ENCODE data around the gene RXYLT1.

Gene RXYLT1

DNA sequence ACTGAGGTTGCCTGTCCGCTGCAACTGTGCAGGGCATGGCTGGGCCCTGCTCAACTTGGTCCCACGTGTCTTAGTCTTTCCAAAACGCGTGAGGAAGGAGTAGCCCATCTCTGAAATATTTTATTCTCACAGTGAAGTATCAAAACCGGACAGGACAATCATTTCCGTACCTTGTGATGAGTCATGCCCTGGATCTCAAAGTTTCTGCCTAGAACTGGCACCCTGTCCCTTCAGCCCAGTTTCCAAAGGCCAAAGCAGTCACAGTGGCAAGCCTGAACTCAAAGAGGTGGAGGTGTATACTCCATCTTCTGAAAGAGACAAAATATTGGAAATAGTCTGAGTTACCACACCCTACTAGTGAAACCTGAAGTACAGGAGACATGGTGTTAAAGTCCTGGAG, 36.3 kb downstream of the RXYLT1 start:
- Histone ChIP-seq H3K4me3 (ENCODE audit: low read length) (no peak overlapping the region), H3K27ac (ENCODE audit: low read length) (no peak overlapping the region), H3K27me3 (ENCODE audit: control insufficient read depth, insufficient read depth, low read length) (no peaks in the 10 kb centered on the region), H3K36me3 (ENCODE audit: control insufficient read depth, insufficient read depth, low read length) (no peaks in the 10 kb centered on the region), H3K4me1 (ENCODE audit: control insufficient read depth, insufficient read depth, low read length) (no peaks in the 10 kb centered on the region), H3K9me3 (ENCODE audit: control insufficient read depth, insufficient read depth, low read length) (no peaks in the 10 kb centered on the region)
- DNase-seq (ENCODE audit: low read depth, low spot score): no peak
- WGBS (ENCODE audit: insufficient coverage, insufficient read length): no CpG with 5 or more reads among the region's 6 CpGs

DNA sequence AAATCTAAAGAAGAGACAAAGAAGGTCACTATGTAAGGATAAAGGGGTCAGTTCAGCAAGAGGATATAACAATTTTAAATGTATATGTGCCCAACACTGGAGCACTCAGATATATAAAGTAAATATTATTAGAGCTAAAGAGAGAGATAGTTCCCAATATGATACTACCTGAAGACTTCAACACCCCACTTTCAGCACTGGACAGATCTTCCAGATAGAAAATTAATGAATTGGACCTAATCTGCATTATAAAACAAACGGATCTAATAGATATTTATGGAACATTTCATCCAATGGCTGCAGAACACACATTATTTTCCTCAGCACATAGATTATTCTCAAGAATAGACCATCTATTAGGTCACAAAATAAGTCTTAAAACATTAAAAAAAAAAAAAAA, 40.7 kb downstream of the RXYLT1 start:
- DNase-seq (ENCODE audit: low read depth, low spot score): no peak
- no CpG with 5 or more reads among the region's 1 CpG for WGBS (ENCODE audit: insufficient coverage, insufficient read length)
- H3K9me3 ChIP-seq (ENCODE audit: control insufficient read depth, insufficient read depth, low read length): no peaks in the 10 kb centered on the region

GRCh38 chr12:63821781-63822251, 42.1 kb downstream of the RXYLT1 start:
- Histone ChIP-seq H3K4me1 (ENCODE audit: control insufficient read depth, insufficient read depth, low read length) (no peaks in the 10 kb centered on the region), H3K27ac (ENCODE audit: low read length) (no peak overlapping the region), H3K9me3 (ENCODE audit: control insufficient read depth, insufficient read depth, low read length) (no peaks in the 10 kb centered on the region), H3K4me3 (ENCODE audit: low read length) (no peak overlapping the region), H3K27me3 (ENCODE audit: control insufficient read depth, insufficient read depth, low read length) (no peaks in the 10 kb centered on the region), H3K36me3 (ENCODE audit: control insufficient read depth, insufficient read depth, low read length) (no peaks in the 10 kb centered on the region)
- DNase-seq (ENCODE audit: low read depth, low spot score): no peak
- no CpG with 5 or more reads among the region's 38 CpGs for WGBS (ENCODE audit: insufficient coverage, insufficient read length)

More for the DNA sequence above, 40.7 kb downstream of the RXYLT1 start:
- no peak overlapping the region for H3K4me3 ChIP-seq (ENCODE audit: low read length)
- no peaks in the 10 kb centered on the region for H3K27me3 ChIP-seq (ENCODE audit: control insufficient read depth, insufficient read depth, low read length)
- no peak overlapping the region for H3K27ac ChIP-seq (ENCODE audit: low read length)
- no peaks in the 10 kb centered on the region for H3K4me1 ChIP-seq (ENCODE audit: control insufficient read depth, insufficient read depth, low read length)
- no peaks in the 10 kb centered on the region for H3K36me3 ChIP-seq (ENCODE audit: control insufficient read depth, insufficient read depth, low read length)

GRCh38 chr12:63822352-63822751, 42.6 kb downstream of the RXYLT1 start:
- no peaks in the 10 kb centered on the region for H3K4me1 ChIP-seq (ENCODE audit: control insufficient read depth, insufficient read depth, low read length)
- no peaks in the 10 kb centered on the region for H3K36me3 ChIP-seq (ENCODE audit: control insufficient read depth, insufficient read depth, low read length)
- DNase-seq (ENCODE audit: low read depth, low spot score): no peak
- H3K9me3 ChIP-seq (ENCODE audit: control insufficient read depth, insufficient read depth, low read length): no peaks in the 10 kb centered on the region
- no CpG with 5 or more reads among the region's 6 CpGs for WGBS (ENCODE audit: insufficient coverage, insufficient read length)
- no peaks in the 10 kb centered on the region for H3K27me3 ChIP-seq (ENCODE audit: control insufficient read depth, insufficient read depth, low read length)
- no peak overlapping the region for H3K27ac ChIP-seq (ENCODE audit: low read length)
- no peak overlapping the region for H3K4me3 ChIP-seq (ENCODE audit: low read length)

DNA sequence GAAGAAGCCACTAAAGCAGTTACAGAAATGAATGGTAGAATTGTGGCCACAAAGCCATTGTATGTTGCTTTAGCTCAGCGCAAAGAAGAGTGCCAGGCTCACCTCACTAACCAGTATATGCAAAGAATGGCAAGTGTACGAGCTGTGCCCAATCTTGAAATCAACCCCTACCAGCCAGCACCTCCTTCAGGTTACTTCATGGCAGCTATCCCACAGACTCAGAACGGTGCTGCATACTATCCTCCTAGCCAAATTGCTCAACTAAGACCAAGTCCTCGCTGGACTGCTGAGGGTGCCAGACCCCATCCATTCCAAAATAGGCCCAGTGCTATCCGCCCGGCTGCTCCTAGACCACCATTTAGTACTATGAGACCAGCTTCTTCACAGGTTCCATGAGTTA, 43.3 kb downstream of the RXYLT1 start:
- no CpG with 5 or more reads among the region's 6 CpGs for WGBS (ENCODE audit: insufficient coverage, insufficient read length)
- no peak overlapping the region for H3K27ac ChIP-seq (ENCODE audit: low read length)
- no peaks in the 10 kb centered on the region for H3K9me3 ChIP-seq (ENCODE audit: control insufficient read depth, insufficient read depth, low read length)
- no peaks in the 10 kb centered on the region for H3K36me3 ChIP-seq (ENCODE audit: control insufficient read depth, insufficient read depth, low read length)
- H3K27me3 ChIP-seq (ENCODE audit: control insufficient read depth, insufficient read depth, low read length): no peaks in the 10 kb centered on the region
- no peaks in the 10 kb centered on the region for H3K4me1 ChIP-seq (ENCODE audit: control insufficient read depth, insufficient read depth, low read length)
- H3K4me3 ChIP-seq (ENCODE audit: low read length): no peak overlapping the region
- DNase-seq (ENCODE audit: low read depth, low spot score): no peak

- Histone ChIP-seq H3K27ac (ENCODE audit: low read length) (no peak overlapping the region), H3K9me3 (ENCODE audit: control insufficient read depth, insufficient read depth, low read length) (no peaks in the 10 kb centered on the region), H3K36me3 (ENCODE audit: control insufficient read depth, insufficient read depth, low read length) (no peaks in the 10 kb centered on the region), H3K27me3 (ENCODE audit: control insufficient read depth, insufficient read depth, low read length) (no peaks in the 10 kb centered on the region), H3K4me3 (ENCODE audit: low read length) (no peak overlapping the region), H3K4me1 (ENCODE audit: control insufficient read depth, insufficient read depth, low read length) (no peaks in the 10 kb centered on the region)
- DNase-seq (ENCODE audit: low read depth, low spot score): no peak
- WGBS (ENCODE audit: insufficient coverage, insufficient read length): no CpG with 5 or more reads among the region's 4 CpGs
Measured at GRCh38 chr12:63826006-63826585, 46.4 kb downstream of the RXYLT1 start.

- DNase-seq (ENCODE audit: low read depth, low spot score): no peak
- H3K4me1 ChIP-seq (ENCODE audit: control insufficient read depth, insufficient read depth, low read length): no peaks in the 10 kb centered on the region
- no CpG with 5 or more reads among the region's 2 CpGs for WGBS (ENCODE audit: insufficient coverage, insufficient read length)
- H3K27ac ChIP-seq (ENCODE audit: low read length): no peak overlapping the region
- no peaks in the 10 kb centered on the region for H3K9me3 ChIP-seq (ENCODE audit: control insufficient read depth, insufficient read depth, low read length)
- no peaks in the 10 kb centered on the region for H3K36me3 ChIP-seq (ENCODE audit: control insufficient read depth, insufficient read depth, low read length)
- H3K4me3 ChIP-seq (ENCODE audit: low read length): no peak overlapping the region
- H3K27me3 ChIP-seq (ENCODE audit: control insufficient read depth, insufficient read depth, low read length): no peaks in the 10 kb centered on the region
Measured at GRCh38 chr12:63828867-63829266, 49.2 kb downstream of the RXYLT1 start.

GRCh38 chr12:63836046-63836445, 56.3 kb downstream of the RXYLT1 start:
- Histone ChIP-seq H3K4me3 (ENCODE audit: low read length) (no peak overlapping the region), H3K4me1 (ENCODE audit: control insufficient read depth, insufficient read depth, low read length) (no peaks in the 10 kb centered on the region), H3K9me3 (ENCODE audit: control insufficient read depth, insufficient read depth, low read length) (no peaks in the 10 kb centered on the region), H3K36me3 (ENCODE audit: control insufficient read depth, insufficient read depth, low read length) (no peaks in the 10 kb centered on the region), H3K27ac (ENCODE audit: low read length) (no peak overlapping the region), H3K27me3 (ENCODE audit: control insufficient read depth, insufficient read depth, low read length) (no peaks in the 10 kb centered on the region)
- no peak for DNase-seq (ENCODE audit: low read depth, low spot score)
- no CpG with 5 or more reads among the region's 2 CpGs for WGBS (ENCODE audit: insufficient coverage, insufficient read length)

DNA sequence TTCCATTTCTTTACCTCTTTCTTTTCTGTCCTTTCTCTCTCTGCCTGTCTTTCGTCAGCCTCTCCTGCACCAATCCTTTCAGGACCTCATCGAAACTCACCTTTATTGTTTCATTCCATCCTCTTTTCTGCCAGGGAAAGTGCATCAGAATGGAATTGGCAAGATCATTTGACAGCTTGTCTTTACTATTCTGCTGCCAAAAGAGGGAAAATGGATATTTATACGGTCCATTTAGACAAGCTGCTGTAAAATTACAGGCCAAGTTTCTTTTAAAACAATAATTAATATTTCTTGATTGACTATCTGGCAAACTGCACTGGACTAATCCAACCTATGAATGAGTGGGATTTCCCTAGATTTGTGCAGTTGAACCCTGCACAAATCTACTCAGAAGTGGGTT, 57.2 kb downstream of the RXYLT1 start:
- no CpG with 5 or more reads among the region's 3 CpGs for WGBS (ENCODE audit: insufficient coverage, insufficient read length)
- Histone ChIP-seq H3K4me3 (ENCODE audit: low read length) (no peak overlapping the region), H3K4me1 (ENCODE audit: control insufficient read depth, insufficient read depth, low read length) (no peaks in the 10 kb centered on the region), H3K27ac (ENCODE audit: low read length) (no peak overlapping the region), H3K36me3 (ENCODE audit: control insufficient read depth, insufficient read depth, low read length) (no peaks in the 10 kb centered on the region), H3K9me3 (ENCODE audit: control insufficient read depth, insufficient read depth, low read length) (no peaks in the 10 kb centered on the region), H3K27me3 (ENCODE audit: control insufficient read depth, insufficient read depth, low read length) (no peaks in the 10 kb centered on the region)
- no peak for DNase-seq (ENCODE audit: low read depth, low spot score)

- H3K4me1 ChIP-seq (ENCODE audit: control insufficient read depth, insufficient read depth, low read length): no peaks in the 10 kb centered on the region
- no peaks in the 10 kb centered on the region for H3K36me3 ChIP-seq (ENCODE audit: control insufficient read depth, insufficient read depth, low read length)
- no peaks in the 10 kb centered on the region for H3K27me3 ChIP-seq (ENCODE audit: control insufficient read depth, insufficient read depth, low read length)
- WGBS (ENCODE audit: insufficient coverage, insufficient read length): no CpG with 5 or more reads among the region's 9 CpGs
- H3K9me3 ChIP-seq (ENCODE audit: control insufficient read depth, insufficient read depth, low read length): no peaks in the 10 kb centered on the region
- no peak overlapping the region for H3K4me3 ChIP-seq (ENCODE audit: low read length)
- no peak overlapping the region for H3K27ac ChIP-seq (ENCODE audit: low read length)
- DNase-seq (ENCODE audit: low read depth, low spot score): no peak
Measured at GRCh38 chr12:63838411-63838810, 58.7 kb downstream of the RXYLT1 start.

- WGBS (ENCODE audit: insufficient coverage, insufficient read length): no CpG with 5 or more reads among the region's 3 CpGs
- no peaks in the 10 kb centered on the region for H3K9me3 ChIP-seq (ENCODE audit: control insufficient read depth, insufficient read depth, low read length)
- H3K27ac ChIP-seq (ENCODE audit: low read length): no peak overlapping the region
- H3K36me3 ChIP-seq (ENCODE audit: control insufficient read depth, insufficient read depth, low read length): no peaks in the 10 kb centered on the region
- H3K4me1 ChIP-seq (ENCODE audit: control insufficient read depth, insufficient read depth, low read length): peaks cover 1% of the 10 kb centered on the region; the same call in 1 of the 2 replicates
- DNase-seq (ENCODE audit: low read depth, low spot score): no peak
- H3K4me3 ChIP-seq (ENCODE audit: low read length): no peak overlapping the region
- H3K27me3 ChIP-seq (ENCODE audit: control insufficient read depth, insufficient read depth, low read length): no peaks in the 10 kb centered on the region; the same call in 1 of the 2 replicates
Measured at GRCh38 chr12:63841011-63841410, 61.3 kb downstream of the RXYLT1 start.
